Neural progenitor cell (in vitro differentiated cells): ENCODE data around the gene PXDN. TPM values are rescaled to one million over a fixed set of nuclear protein-coding genes. Genes with fewer than 3 reads are reported as not detected.

Experiments used
- DNase-seq: peaks from one replicate; pipeline ENCODE4 v3.0.0-alpha.2; 2016; ENCODE audit warnings: low spot score
- H2AFZ ChIP-seq: fragments of 200-600 bp; sonication (generic); replicated peaks from 2 replicates; pipeline ENCODE4 v1.6.1; 2016; ENCODE audit warnings: antibody characterized with exemption
- H3F3A ChIP-seq: fragments of 200-600 bp; sonication (generic); 2 replicates; pipeline ENCODE4 v1.6.1; 2016; ENCODE audit warnings: antibody characterized with exemption, low read depth
- H3K27ac ChIP-seq: fragments of 200-600 bp; sonication (generic); 2 replicates; pipeline ENCODE4 v1.5.1; 2016; ENCODE audit warnings: mild to moderate bottlenecking
- H3K27me3 ChIP-seq: fragments of 200-600 bp; sonication (generic); 2 replicates; pipeline ENCODE4 v1.6.1; 2016; ENCODE audit warnings: mild to moderate bottlenecking, moderate library complexity
- H3K36me3 ChIP-seq: fragments of 200-600 bp; sonication (generic); 2 replicates; pipeline ENCODE4 v1.5.1; 2016
- H3K4me1 ChIP-seq: fragments of 200-600 bp; sonication (generic); 2 replicates; pipeline ENCODE4 v1.6.1; 2016; ENCODE audit warnings: mixed run types
- H3K4me2 ChIP-seq: fragments of 200-600 bp; sonication (generic); 2 replicates; pipeline ENCODE4 v1.6.1; 2016
- H3K4me3 ChIP-seq: fragments of 200-600 bp; sonication (generic); 2 replicates; pipeline ENCODE4 v1.5.1; 2016
- H3K79me2 ChIP-seq: fragments of 200-600 bp; sonication (generic); 2 replicates; pipeline ENCODE4 v1.6.1; 2016; ENCODE audit warnings: low read depth
- H3K9ac ChIP-seq: fragments of 200-600 bp; sonication (generic); 2 replicates; pipeline ENCODE4 v1.6.1; 2016
- H3K9me3 ChIP-seq: fragments of 200-600 bp; sonication (generic); 2 replicates; pipeline ENCODE4 v1.5.1; 2016; ENCODE audit warnings: low read depth
- H4K20me1 ChIP-seq: fragments of 200-600 bp; sonication (generic); 2 replicates; pipeline ENCODE4 v1.6.1; 2016; ENCODE audit warnings: low read depth
- H3K27ac Mint-ChIP-seq: 3 replicates; pipeline ENCODE4 v1.8.0; 2021; ENCODE audit warnings: mixed read lengths
- H3K27me3 Mint-ChIP-seq: 2 replicates; pipeline ENCODE4 v1.8.0; 2022; ENCODE audit warnings: low read depth, mild to moderate bottlenecking, inconsistent platforms, moderate library complexity, mixed read lengths; ENCODE audit not compliant: insufficient read depth
- H3K36me3 Mint-ChIP-seq: 3 replicates; pipeline ENCODE4 v1.8.0; 2021; ENCODE audit warnings: mixed read lengths
- H3K4me1 Mint-ChIP-seq: 3 replicates; pipeline ENCODE4 v1.8.0; 2021; ENCODE audit warnings: mixed read lengths
- H3K4me3 Mint-ChIP-seq: 3 replicates; pipeline ENCODE4 v1.8.0; 2021; ENCODE audit warnings: mild to moderate bottlenecking, moderate library complexity, mixed read lengths
- H3K9me3 Mint-ChIP-seq: 3 replicates; pipeline ENCODE4 v1.8.0; 2020; ENCODE audit warnings: mixed read lengths
- EZH2 ChIP-seq: fragments of 200-600 bp; sonication (generic); IDR thresholded peaks from 2 replicates; pipeline ENCODE4 v1.6.1; 2017; ENCODE audit warnings: antibody characterized with exemption, mild to moderate bottlenecking, moderate library complexity
- EZH2phosphoT487 ChIP-seq: fragments of 200-600 bp; sonication (generic); IDR thresholded peaks from 2 replicates; pipeline ENCODE4 v1.6.1; 2017; ENCODE audit warnings: antibody characterized with exemption
- total RNA-seq: library from RNA; depleted of rRNA; stranded (reverse); fragments of >200 nt; gene quantifications from 2 replicates; pipeline ENCODE4 v1.2.3, GENCODE V29; 2015; ENCODE audit warnings: low replicate concordance
- TF ChIP-seq, protein P1 (sequence below): fragments of 200-600 bp; sonication (generic); IDR thresholded peaks from 2 replicates; pipeline ENCODE4 v1.5.1; 2017; ENCODE audit warnings: antibody characterized with exemption, mild to moderate bottlenecking

PXDN gene
- total RNA-seq, 1 donor from 2014 or later, result 118 TPM

- H3K4me1 ChIP-seq, result peaks cover 13% of the 10 kb centered on the region
- no peak overlapping the region for H3K4me2 ChIP-seq
- H3K27ac Mint-ChIP-seq, result no peak overlapping the region
- no peaks in the 10 kb centered on the region for H3K9me3 ChIP-seq
- no peak overlapping the region for H3K4me3 ChIP-seq
- no peak overlapping the region for H2AFZ ChIP-seq
- H3F3A ChIP-seq, result no peaks in the 10 kb centered on the region
- H3K4me1 Mint-ChIP-seq, result peaks cover 17% of the 10 kb centered on the region
- no peak overlapping the region for H3K9ac ChIP-seq
- H3K27me3 Mint-ChIP-seq, result peaks cover 6% of the 10 kb centered on the region
- no peak overlapping the region for H3K27ac ChIP-seq
- TF ChIP-seq EZH2 (no peak), EZH2phosphoT487 (no peak)
- TF ChIP-seq, protein P1, sequence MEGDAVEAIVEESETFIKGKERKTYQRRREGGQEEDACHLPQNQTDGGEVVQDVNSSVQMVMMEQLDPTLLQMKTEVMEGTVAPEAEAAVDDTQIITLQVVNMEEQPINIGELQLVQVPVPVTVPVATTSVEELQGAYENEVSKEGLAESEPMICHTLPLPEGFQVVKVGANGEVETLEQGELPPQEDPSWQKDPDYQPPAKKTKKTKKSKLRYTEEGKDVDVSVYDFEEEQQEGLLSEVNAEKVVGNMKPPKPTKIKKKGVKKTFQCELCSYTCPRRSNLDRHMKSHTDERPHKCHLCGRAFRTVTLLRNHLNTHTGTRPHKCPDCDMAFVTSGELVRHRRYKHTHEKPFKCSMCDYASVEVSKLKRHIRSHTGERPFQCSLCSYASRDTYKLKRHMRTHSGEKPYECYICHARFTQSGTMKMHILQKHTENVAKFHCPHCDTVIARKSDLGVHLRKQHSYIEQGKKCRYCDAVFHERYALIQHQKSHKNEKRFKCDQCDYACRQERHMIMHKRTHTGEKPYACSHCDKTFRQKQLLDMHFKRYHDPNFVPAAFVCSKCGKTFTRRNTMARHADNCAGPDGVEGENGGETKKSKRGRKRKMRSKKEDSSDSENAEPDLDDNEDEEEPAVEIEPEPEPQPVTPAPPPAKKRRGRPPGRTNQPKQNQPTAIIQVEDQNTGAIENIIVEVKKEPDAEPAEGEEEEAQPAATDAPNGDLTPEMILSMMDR, result peak; percentile 44
- no peaks in the 10 kb centered on the region for H3K36me3 ChIP-seq
- H3K27me3 ChIP-seq, result no peaks in the 10 kb centered on the region
- H3K4me3 Mint-ChIP-seq, result no peak overlapping the region
- no peaks in the 10 kb centered on the region for H4K20me1 ChIP-seq
- H3K9me3 Mint-ChIP-seq, result peaks cover 2% of the 10 kb centered on the region
- peaks cover 1% of the 10 kb centered on the region for H3K36me3 Mint-ChIP-seq
- DNase-seq, result no peak
- no peaks in the 10 kb centered on the region for H3K79me2 ChIP-seq
Observed at GRCh38 chr2:1789610-1790009, 45.3 kb upstream of the PXDN start.

DNA sequence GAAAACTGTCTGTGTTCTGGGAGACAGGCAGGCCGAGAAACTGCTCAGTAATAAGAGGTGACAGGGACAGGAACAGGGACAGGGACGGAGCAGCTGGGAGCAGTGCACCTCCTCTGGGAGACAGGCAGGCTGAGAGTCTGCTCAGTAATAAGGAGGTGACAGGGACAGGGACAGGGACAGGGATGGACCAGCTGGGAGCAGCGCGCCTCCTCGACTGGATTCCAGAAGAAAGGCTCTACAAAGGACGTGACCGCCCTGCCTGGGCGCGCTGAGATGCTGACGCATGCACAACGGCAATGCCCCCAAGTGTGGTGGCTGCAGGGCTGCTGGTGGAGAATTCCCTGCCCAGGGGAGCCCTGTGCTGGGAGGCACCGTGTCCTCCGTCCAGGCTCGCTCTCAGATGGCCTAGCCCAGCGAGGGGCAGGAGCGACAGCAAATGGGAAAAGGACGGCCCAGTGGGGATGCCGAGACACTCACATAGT, 44.2 kb upstream of the PXDN start:
- peaks cover 13% of the 10 kb centered on the region for H3K4me1 ChIP-seq
- H2AFZ ChIP-seq, result peak overlapping the region; percentile 95
- H3K27ac ChIP-seq, result no peak overlapping the region
- Mint-ChIP-seq H3K4me3 (no peak overlapping the region), H3K36me3 (peaks cover 1% of the 10 kb centered on the region), H3K4me1 (peaks cover 12% of the 10 kb centered on the region), H3K27ac (no peak overlapping the region), H3K9me3 (peaks cover 2% of the 10 kb centered on the region), H3K27me3 (peaks cover 5% of the 10 kb centered on the region)
- peaks cover 4% of the 10 kb centered on the region for H3F3A ChIP-seq
- no peaks in the 10 kb centered on the region for H3K36me3 ChIP-seq
- H4K20me1 ChIP-seq, result no peaks in the 10 kb centered on the region
- H3K9ac ChIP-seq, result no peak overlapping the region
- TF ChIP-seq EZH2phosphoT487 (no peak), EZH2 (no peak)
- TF ChIP-seq, protein P1, result no peak
- H3K79me2 ChIP-seq, result no peaks in the 10 kb centered on the region
- H3K4me2 ChIP-seq, result peak overlapping the region; percentile 39
- DNase-seq, result no peak
- no peaks in the 10 kb centered on the region for H3K9me3 ChIP-seq
- no peak overlapping the region for H3K4me3 ChIP-seq
- H3K27me3 ChIP-seq, result no peaks in the 10 kb centered on the region

DNA sequence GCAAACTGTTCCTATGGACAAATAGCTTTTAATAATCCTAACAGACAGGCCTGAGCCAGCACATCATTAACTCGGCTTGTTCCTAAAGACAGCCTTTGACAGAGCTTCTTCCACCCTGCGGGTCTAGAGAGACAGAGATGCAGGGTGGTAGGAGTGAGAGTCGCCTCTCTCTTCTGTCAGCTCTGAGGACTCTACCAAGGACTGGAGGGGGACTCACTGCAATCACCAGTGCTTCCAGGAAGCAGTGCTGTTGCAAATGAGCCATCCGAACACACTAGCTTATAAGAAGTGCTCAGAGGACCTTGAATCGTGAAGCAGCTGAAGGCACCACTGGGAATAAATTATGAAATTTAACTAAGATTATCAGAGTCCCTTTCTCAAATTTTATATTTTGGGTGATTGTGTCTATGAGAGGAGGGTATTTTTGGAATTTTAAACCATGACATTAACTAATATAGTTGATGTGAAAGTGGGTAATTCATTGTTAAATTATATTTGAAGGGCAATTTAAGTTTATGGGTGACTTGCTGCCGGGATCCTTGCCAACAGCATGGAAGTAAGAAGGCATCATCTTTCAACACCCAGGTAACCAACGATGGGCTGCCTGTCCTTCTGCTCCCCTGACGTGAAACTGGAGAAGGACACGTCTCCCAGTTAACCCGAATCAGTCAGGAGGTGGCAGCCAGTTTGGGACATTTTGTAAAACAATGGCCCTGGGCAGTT, 43.6 kb upstream of the PXDN start:
- Histone ChIP-seq H3K4me2 (peak overlapping the region; percentile 39), H3K27ac (no peak overlapping the region), H3K4me1 (peaks cover 13% of the 10 kb centered on the region), H3K9ac (no peak overlapping the region), H2AFZ (peak overlapping the region; percentile 95), H4K20me1 (no peaks in the 10 kb centered on the region), H3K79me2 (no peaks in the 10 kb centered on the region), H3K36me3 (no peaks in the 10 kb centered on the region), H3K4me3 (no peak overlapping the region), H3K9me3 (no peaks in the 10 kb centered on the region), H3F3A (peaks cover 4% of the 10 kb centered on the region), H3K27me3 (no peaks in the 10 kb centered on the region)
- Mint-ChIP-seq H3K4me3 (no peak overlapping the region), H3K36me3 (peaks cover 1% of the 10 kb centered on the region), H3K27ac (peak overlapping the region; percentile 29), H3K9me3 (peaks cover 2% of the 10 kb centered on the region), H3K27me3 (peaks cover 5% of the 10 kb centered on the region), H3K4me1 (peaks cover 12% of the 10 kb centered on the region)
- TF ChIP-seq, protein P1, result no peak
- TF ChIP-seq EZH2phosphoT487 (no peak), EZH2 (no peak)
- DNase-seq, result no peak
